ENCODE data around the gene MRPL14. TPM values are rescaled to one million over a fixed set of nuclear protein-coding genes. Genes with fewer than 3 reads are reported as not detected.

MRPL14 gene
- total RNA-seq, 2 experiments from 2014 or later, result 10.4 to 11.5 TPM

GRCh38 chr6:44104481-44105021, 22.7 kb downstream of the MRPL14 start:
- H3K4me1 Mint-ChIP-seq (ENCODE audit: low read depth), result peaks cover 19% of the 10 kb centered on the region
- TF ChIP-seq CTCF (IDR thresholded peaks at IDR 0.05), result no peak
- ChIA-PET CTCF (no interaction called here), POLR2A (no interaction called here)
- H3K36me3 Mint-ChIP-seq (ENCODE audit: low read depth), result peaks cover 39% of the 10 kb centered on the region
- Histone ChIP-seq H3K27ac (ENCODE audit: low read depth in 1 of 2, low read length in 2 of 2) (no peak overlapping the region), H3K36me3 (ENCODE audit: insufficient read depth, low read length) (peaks cover 28% of the 10 kb centered on the region), H3K4me3 (ENCODE audit: low read length) (no peak overlapping the region), H3K4me1 (ENCODE audit: insufficient read depth, low read length) (no peaks in the 10 kb centered on the region), H3K27me3 (ENCODE audit: control insufficient read depth in 1 of 2, insufficient read depth in 2 of 2, low read length in 2 of 2) (no peaks in the 10 kb centered on the region), H3K9me3 (ENCODE audit: control insufficient read depth in 1 of 2, insufficient read depth in 1 of 2, low read length in 2 of 2) (no peaks in the 10 kb centered on the region)
- H3K9me3 Mint-ChIP-seq, result no peaks in the 10 kb centered on the region
- H3K4me3 Mint-ChIP-seq, result no peak overlapping the region
- no peaks in the 10 kb centered on the region for H3K27me3 Mint-ChIP-seq
- no peak for ATAC-seq (ENCODE audit: poor library complexity)
- H3K27ac Mint-ChIP-seq, result no peak overlapping the region
- no peak for DNase-seq
- intact Hi-C loops (cut with DNase I, micrococcal nuclease), result no loop called here

- DNase-seq, result no peak
- no peak overlapping the region for H3K4me3 Mint-ChIP-seq
- POLR2A ChIA-PET, result no interaction called here
Measured at GRCh38 chr6:44102527-44102926, 24.7 kb downstream of the MRPL14 start.

GRCh38 chr6:44101832-44102231, 25.4 kb downstream of the MRPL14 start:
- no peak overlapping the region for H3K4me3 Mint-ChIP-seq
- intact Hi-C loops (cut with DNase I, micrococcal nuclease), result no loop called here
- Histone ChIP-seq H3K27me3 (ENCODE audit: control insufficient read depth in 1 of 2, insufficient read depth in 2 of 2, low read length in 2 of 2) (no peaks in the 10 kb centered on the region), H3K36me3 (ENCODE audit: insufficient read depth, low read length) (peaks cover 20% of the 10 kb centered on the region), H3K4me3 (ENCODE audit: low read length) (no peak overlapping the region), H3K4me1 (ENCODE audit: insufficient read depth, low read length) (no peaks in the 10 kb centered on the region), H3K9me3 (ENCODE audit: control insufficient read depth in 1 of 2, insufficient read depth in 1 of 2, low read length in 2 of 2) (no peaks in the 10 kb centered on the region), H3K27ac (ENCODE audit: low read depth in 1 of 2, low read length in 2 of 2) (no peak overlapping the region)
- ATAC-seq (ENCODE audit: poor library complexity) (no peak), DNase-seq (no peak)
- H3K27me3 Mint-ChIP-seq, result no peaks in the 10 kb centered on the region
- ChIA-PET POLR2A (no interaction called here), CTCF (interaction anchor here (0.9 kb wide), 1 partner anchor 50 kb away, joined by 3 read pairs; no protein-coding TSS in a partner anchor)
- no peak for TF ChIP-seq CTCF (IDR thresholded peaks at IDR 0.05)
- peak overlapping the region; percentile 16 for H3K27ac Mint-ChIP-seq
- H3K4me1 Mint-ChIP-seq (ENCODE audit: low read depth), result peaks cover 19% of the 10 kb centered on the region
- no peaks in the 10 kb centered on the region for H3K9me3 Mint-ChIP-seq
- H3K36me3 Mint-ChIP-seq (ENCODE audit: low read depth), result peaks cover 22% of the 10 kb centered on the region

More at GRCh38 chr6:44102527-44102926, 24.7 kb downstream of the MRPL14 start:
- ATAC-seq (ENCODE audit: poor library complexity), result no peak
- H3K27me3 Mint-ChIP-seq, result no peaks in the 10 kb centered on the region
- CTCF ChIA-PET, result interaction anchor here (0.9 kb wide), 1 partner anchor 49 kb away, joined by 3 read pairs; no protein-coding TSS in a partner anchor
- peaks cover 19% of the 10 kb centered on the region for H3K4me1 Mint-ChIP-seq (ENCODE audit: low read depth)
- H3K27ac Mint-ChIP-seq, result peak overlapping the region; percentile 16
- H3K9me3 ChIP-seq (ENCODE audit: control insufficient read depth in 1 of 2, insufficient read depth in 1 of 2, low read length in 2 of 2), result no peaks in the 10 kb centered on the region
- H3K36me3 Mint-ChIP-seq (ENCODE audit: low read depth), result peaks cover 23% of the 10 kb centered on the region
- H3K27ac ChIP-seq (ENCODE audit: low read depth in 1 of 2, low read length in 2 of 2), result no peak overlapping the region
- H3K9me3 Mint-ChIP-seq, result no peaks in the 10 kb centered on the region
- TF ChIP-seq CTCF (IDR thresholded peaks at IDR 0.05), result no peak
- peaks cover 24% of the 10 kb centered on the region for H3K36me3 ChIP-seq (ENCODE audit: insufficient read depth, low read length)
- intact Hi-C loops (cut with DNase I, micrococcal nuclease), result no loop called here
- H3K4me3 ChIP-seq (ENCODE audit: low read length), result no peak overlapping the region
- H3K27me3 ChIP-seq (ENCODE audit: control insufficient read depth in 1 of 2, insufficient read depth in 2 of 2, low read length in 2 of 2), result no peaks in the 10 kb centered on the region
- no peaks in the 10 kb centered on the region for H3K4me1 ChIP-seq (ENCODE audit: insufficient read depth, low read length)
